WI38 (cell line): ENCODE measurements around the gene RAB44.
A peak's percentile ranks its signal among the peaks of the same experiment; 100 is the strongest.
"Not testable (repeated sequence)": the region's sequence is repeated elsewhere in the genome, so short reads cannot be mapped to it uniquely, and the experiment has no call there.

Source experiments
- H3K4me3 ChIP-seq: 2 replicates; pipeline ENCODE4 v1.5.1; 2011; ENCODE audit warnings: low read depth, mild to moderate bottlenecking, control low read depth, low read length
- TF ChIP-seq, protein P1 (sequence below): IDR thresholded peaks from 2 replicates; pipeline ENCODE4 v1.5.1; 2012; ENCODE audit warnings: low read depth, mild to moderate bottlenecking, control low read depth, low read length

Gene RAB44

DNA sequence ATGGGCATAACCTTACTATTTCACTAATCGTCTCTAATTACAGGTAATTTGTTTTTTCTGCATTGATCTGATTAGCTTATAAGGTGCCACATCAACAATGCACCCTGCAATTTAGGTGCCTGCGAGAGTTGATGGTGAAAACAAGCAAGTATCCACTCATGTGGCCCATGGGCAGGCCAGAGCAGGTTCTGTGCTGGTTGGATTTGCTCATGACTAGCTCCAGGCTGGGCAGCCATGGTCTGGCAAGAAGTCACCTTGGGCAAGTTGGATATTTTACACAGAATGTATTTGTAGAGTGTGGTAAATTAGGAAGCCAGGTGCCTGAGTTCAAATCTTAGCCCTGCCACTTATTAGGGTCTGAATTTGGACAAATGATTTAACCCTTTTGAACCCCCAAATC lies 25.3 kb downstream of the RAB44 start:
- TF ChIP-seq, protein P1, sequence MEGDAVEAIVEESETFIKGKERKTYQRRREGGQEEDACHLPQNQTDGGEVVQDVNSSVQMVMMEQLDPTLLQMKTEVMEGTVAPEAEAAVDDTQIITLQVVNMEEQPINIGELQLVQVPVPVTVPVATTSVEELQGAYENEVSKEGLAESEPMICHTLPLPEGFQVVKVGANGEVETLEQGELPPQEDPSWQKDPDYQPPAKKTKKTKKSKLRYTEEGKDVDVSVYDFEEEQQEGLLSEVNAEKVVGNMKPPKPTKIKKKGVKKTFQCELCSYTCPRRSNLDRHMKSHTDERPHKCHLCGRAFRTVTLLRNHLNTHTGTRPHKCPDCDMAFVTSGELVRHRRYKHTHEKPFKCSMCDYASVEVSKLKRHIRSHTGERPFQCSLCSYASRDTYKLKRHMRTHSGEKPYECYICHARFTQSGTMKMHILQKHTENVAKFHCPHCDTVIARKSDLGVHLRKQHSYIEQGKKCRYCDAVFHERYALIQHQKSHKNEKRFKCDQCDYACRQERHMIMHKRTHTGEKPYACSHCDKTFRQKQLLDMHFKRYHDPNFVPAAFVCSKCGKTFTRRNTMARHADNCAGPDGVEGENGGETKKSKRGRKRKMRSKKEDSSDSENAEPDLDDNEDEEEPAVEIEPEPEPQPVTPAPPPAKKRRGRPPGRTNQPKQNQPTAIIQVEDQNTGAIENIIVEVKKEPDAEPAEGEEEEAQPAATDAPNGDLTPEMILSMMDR = no peak
- no peak overlapping the region for H3K4me3 ChIP-seq

DNA sequence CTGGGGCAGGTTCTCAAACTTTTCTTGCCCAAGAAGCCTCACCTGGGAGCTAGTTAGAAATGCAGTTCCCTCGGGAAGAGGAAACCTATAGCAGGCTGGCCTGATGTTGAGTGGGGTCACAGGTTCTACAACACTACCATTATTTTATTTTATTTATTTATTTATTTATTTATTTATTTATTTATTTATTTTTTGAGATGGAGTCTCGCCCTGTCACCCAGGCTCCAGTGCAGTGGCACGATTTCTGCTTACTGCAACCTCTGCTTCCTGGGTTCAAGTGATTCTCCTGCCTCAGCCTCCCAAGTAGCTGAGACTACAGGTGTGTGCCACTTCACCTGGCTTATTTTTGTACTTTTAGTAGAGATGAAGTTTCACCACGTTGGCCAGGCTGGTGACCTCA lies 26.4 kb downstream of the RAB44 start:
- not testable (repeated sequence) for H3K4me3 ChIP-seq

DNA sequence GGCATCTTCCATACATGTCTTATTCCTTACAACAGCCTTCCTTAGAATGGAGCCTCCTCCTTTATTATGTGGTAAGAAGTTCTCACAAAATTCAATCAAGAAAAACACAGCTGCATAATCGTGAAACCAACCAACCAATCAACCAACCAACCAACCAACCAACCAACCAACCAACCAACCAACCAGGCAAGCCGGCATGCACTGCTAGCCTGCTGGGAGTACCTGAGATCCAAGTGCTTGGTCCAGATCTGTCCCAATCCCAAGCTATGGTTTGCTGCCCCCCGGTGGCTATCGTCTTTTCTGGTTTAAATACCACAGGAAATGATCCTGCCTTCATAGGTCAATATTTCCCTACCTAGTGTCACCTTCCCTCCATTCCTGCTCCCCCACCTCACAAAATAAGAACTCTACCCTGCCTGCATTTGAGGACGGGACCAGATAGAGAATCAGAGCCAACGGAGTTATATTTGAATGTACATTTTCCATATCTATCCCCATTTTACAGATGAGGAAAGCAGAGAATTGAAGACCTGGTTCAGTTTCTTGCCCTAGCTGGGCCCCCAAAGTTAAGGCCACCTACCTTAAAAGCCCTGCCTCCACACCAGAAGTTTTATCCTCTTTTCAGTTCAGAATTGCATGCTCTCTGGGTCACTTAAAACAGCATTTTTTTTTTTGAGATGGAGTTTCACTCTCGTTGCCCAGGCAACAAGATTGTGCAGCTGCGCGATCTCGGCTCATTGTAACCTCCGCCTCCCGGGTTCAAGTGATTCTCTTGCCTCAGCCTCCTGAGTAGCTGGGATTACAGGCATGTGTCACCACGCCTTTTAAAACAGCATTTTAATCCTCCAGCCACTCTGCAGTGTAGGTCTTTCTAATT lies 27.1 kb downstream of the RAB44 start:
- TF ChIP-seq, protein P1 = peak; percentile 37
- H3K4me3 ChIP-seq = no peak overlapping the region

DNA sequence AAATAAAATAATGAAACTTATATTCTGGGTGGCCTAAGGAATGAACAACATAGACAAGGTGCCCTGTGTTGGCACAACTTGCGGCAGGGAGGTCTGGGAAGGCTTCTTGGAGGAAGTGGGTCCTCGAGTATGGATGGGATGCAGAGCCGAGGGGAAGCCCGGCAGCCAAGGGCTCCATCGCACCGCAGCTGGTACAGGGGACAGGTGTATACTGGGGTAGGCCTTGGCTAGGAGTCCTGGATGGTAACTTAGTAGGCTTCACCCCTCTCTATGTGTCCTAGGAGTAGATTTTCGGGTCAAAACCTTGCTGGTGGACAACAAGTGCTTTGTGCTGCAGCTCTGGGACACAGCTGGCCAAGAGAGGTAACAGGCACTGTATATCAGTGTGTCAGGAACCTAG lies 28.0 kb downstream of the RAB44 start:
- TF ChIP-seq, protein P1 = no peak
- no peak overlapping the region for H3K4me3 ChIP-seq

DNA sequence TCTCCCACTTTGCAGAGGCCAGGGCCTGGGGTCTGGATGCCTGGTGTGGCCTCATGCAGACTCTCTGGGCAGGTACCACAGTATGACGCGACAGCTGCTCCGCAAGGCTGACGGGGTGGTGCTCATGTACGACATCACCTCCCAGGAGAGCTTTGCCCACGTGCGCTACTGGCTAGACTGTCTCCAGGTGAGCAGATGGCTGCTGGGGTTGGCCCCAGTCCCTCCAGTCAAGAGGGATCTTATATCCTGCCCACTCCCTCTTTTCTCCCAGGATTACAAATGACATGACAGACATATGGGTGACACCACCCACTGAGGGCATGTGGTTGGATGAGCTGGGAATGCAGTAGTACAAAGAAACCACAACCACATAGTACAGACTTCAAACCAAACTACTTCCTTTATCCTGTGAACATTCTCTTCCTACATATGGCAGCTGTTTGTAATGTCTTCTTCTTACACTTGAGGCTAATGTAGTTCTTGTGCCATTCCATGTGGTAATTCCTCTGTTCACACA lies 29.9 kb downstream of the RAB44 start:
- TF ChIP-seq, protein P1 = no peak
- H3K4me3 ChIP-seq = no peak overlapping the region

DNA sequence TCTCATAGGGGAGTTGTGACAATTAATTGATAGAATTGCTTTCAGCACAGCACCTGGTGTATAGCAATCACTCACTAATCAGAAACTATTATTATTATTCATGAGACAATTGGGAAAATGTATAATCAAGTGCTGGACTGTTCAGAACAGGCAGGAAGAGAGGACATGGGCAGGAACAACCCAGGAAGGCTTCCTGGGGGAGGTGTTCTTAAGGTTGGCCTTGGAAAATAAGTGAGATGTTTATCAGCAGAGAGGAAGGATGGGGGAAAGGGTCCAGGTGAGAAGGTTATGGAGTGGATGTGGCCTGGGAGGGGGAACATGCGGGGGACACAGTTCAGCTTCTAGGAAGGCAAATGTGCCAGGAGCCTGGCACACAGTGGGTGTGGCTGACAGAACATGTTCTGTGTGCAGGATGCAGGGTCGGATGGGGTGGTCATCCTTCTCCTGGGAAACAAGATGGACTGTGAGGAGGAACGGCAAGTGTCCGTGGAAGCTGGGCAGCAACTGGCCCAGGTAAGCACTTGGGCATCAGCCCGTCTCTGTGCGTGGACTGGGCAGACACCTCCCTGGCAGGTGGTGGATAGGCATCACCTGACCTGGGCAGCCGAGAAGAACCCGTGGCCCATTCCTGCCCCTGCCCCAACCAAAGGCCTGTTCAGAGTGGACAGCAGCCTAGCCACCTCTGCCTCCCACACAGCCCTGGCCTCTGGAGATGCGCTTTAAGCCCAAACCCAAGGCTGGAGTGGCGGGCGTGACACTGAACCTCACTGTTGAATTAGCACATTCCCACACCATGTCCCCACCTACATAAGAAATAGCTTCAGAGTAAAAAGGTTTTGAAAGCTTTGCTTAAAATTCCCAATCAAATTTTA lies 30.9 kb downstream of the RAB44 start:
- TF ChIP-seq, protein P1 = no peak

DNA sequence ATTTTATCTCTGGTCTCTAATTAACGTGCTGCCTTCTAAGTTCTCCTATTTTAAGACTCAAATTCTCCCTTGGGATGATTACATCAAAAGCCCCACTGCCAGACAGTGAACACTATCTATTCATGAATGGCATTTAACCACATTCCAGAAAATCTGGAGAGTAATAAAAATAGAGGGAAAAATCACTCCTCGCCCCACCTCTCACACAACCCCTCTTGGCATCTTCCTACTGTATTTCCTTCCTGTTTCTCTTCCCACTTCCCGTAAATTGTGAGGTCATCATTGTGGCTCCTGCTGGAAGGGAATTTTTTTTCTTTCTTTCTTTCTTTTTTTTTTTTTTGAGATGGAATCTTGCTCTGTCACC lies 31.5 kb downstream of the RAB44 start:
- TF ChIP-seq, protein P1 = no peak
- no peak overlapping the region for H3K4me3 ChIP-seq

More for the DNA sequence above, 30.9 kb downstream of the RAB44 start:
- no peak overlapping the region for H3K4me3 ChIP-seq
